ENCODE results near the gene PMF1.

Gene PMF1

GRCh38 chr1:156241311-156241811 lies 28.6 kb downstream of the PMF1 start:
- DNase-seq = no peak

- no peak for DNase-seq
These were observed 29.1 kb downstream of the PMF1 start, which contains the start of gene BGLAP for GRCh38 chr1:156241926-156242325. BGLAP (plus strand) TSS chr1:156242184; CDS start chr1:156242232, 48 bp downstream.

- no peak for DNase-seq
These were observed 29.9 kb downstream of the PMF1 start for GRCh38 chr1:156242738-156243137.

GRCh38 chr1:156244126-156244525 lies 31.3 kb downstream of the PMF1 start:
- DNase-seq = no peak

GRCh38 chr1:156244712-156245111 lies 31.9 kb downstream of the PMF1 start:
- no peak for DNase-seq

GRCh38 chr1:156245451-156246232 lies 32.8 kb downstream of the PMF1 start:
- peak; percentile 4 for DNase-seq

- DNase-seq = no peak
These were observed 33.5 kb downstream of the PMF1 start for GRCh38 chr1:156246241-156246780.

GRCh38 chr1:156246781-156247459 lies 34.1 kb downstream of the PMF1 start:
- no peak for DNase-seq

GRCh38 chr1:156247460-156248322 lies 34.9 kb downstream of the PMF1 start, which contains the start of gene PAQR6:
PAQR6 (minus strand) TSS chr1:156248056; CDS start chr1:156246731, 1,325 bp downstream.
- DNase-seq = no peak

GRCh38 chr1:156248323-156248683 lies 35.5 kb downstream of the PMF1 start:
- no peak for DNase-seq

- DNase-seq = no peak
These were observed 36.8 kb downstream of the PMF1 start for GRCh38 chr1:156249593-156249992.

- DNase-seq = no peak
These were observed 38.7 kb downstream of the PMF1 start for GRCh38 chr1:156251527-156251926.

- DNase-seq = no peak
These were observed 40.8 kb downstream of the PMF1 start for GRCh38 chr1:156253634-156254033.

GRCh38 chr1:156257711-156258110 lies 44.9 kb downstream of the PMF1 start:
- no peak for DNase-seq

- no peak for DNase-seq
These were observed 46.1 kb downstream of the PMF1 start for GRCh38 chr1:156258859-156259258.

GRCh38 chr1:156259805-156260204 lies 47.0 kb downstream of the PMF1 start:
- DNase-seq = no peak

- DNase-seq = no peak
These were observed 48.1 kb downstream of the PMF1 start for GRCh38 chr1:156260896-156261295.

- DNase-seq = no peak
These were observed 49.9 kb downstream of the PMF1 start for GRCh38 chr1:156262461-156263287.

GRCh38 chr1:156263288-156263655 lies 50.5 kb downstream of the PMF1 start:
- DNase-seq = no peak

GRCh38 chr1:156266051-156266450 lies 53.2 kb downstream of the PMF1 start:
- no peak for DNase-seq

GRCh38 chr1:156268336-156268735 lies 55.5 kb downstream of the PMF1 start:
- DNase-seq = no peak

- no peak for DNase-seq
These were observed 57.5 kb downstream of the PMF1 start for GRCh38 chr1:156270314-156270713.
